Testis (tissue), 3 donors: ENCODE measurements around the gene FBXL19. TPM values are rescaled to one million over a fixed set of nuclear protein-coding genes. Genes with fewer than 3 reads are reported as not detected.

Experiments used
- DNase-seq: peaks from one replicate; pipeline ENCODE4 v3.0.0-alpha.2; 2019
- H3K27ac ChIP-seq, 2 donors: fragments of 200-600 bp; sonication (generic); one replicate each; pipeline ENCODE4 v1.5.1; 2019
- H3K27me3 ChIP-seq: fragments of 200-600 bp; sonication (generic); one replicate; pipeline ENCODE4 v1.5.1; 2019
- H3K36me3 ChIP-seq: fragments of 200-600 bp; sonication (generic); one replicate; pipeline ENCODE4 v1.5.1; 2017; ENCODE audit warnings: low read depth; ENCODE audit errors: missing control alignments
- H3K4me1 ChIP-seq: fragments of 200-600 bp; sonication (generic); one replicate; pipeline ENCODE4 v1.5.1; 2019
- H3K4me3 ChIP-seq, 2 donors: fragments of 200-600 bp; sonication (generic); one replicate each; pipeline ENCODE4 v1.5.1; 2017 to 2019
- H3K9me3 ChIP-seq: fragments of 200-600 bp; sonication (generic); one replicate; pipeline ENCODE4 v1.5.1; 2017
- CTCF ChIP-seq, 3 experiments: fragments of 450-650 bp in 2 of 3; fragments of 200-600 bp in 1 of 3; sonication (generic) in 1 of 3; IDR thresholded peaks; one replicate each; pipeline ENCODE4 v1.5.1; 2016 to 2019; ENCODE audit warnings: antibody characterized with exemption in 3 of 3, mild to moderate bottlenecking in 2 of 3, moderate library complexity in 1 of 3
- POLR2A ChIP-seq: fragments of 450-650 bp; IDR thresholded peaks from one replicate; pipeline ENCODE4 v1.6.1; 2017; ENCODE audit warnings: antibody characterized with exemption, mild to moderate bottlenecking, moderate library complexity
- WGBS, 2 donors: methylation state at CpG; one replicate each; pipeline ENCODE4 v1.1.5; 2018; 5-methylcytosine and 5-hydroxymethylcytosine counted together
- intact Hi-C: fragments of 100-400 bp; cut with DNase I; formaldehyde crosslinking; loops from one replicate; pipeline ENCODE4 v1.15.1; 2023; ENCODE audit warnings: low total_unique reads
- polyA plus RNA-seq: library from polyadenylated mRNA; stranded (reverse); fragments of 350-450 nt; fragmentation: Illumina TruSeq; extraction: RNeasy Lipid Tissue Mini Kit (QIAGEN cat#74804); gene quantifications from one replicate; pipeline ENCODE4 v1.2.3, GENCODE V29; 2014; ENCODE audit warnings: low read depth, low replicate concordance; ENCODE audit not compliant: insufficient read depth
- total RNA-seq, 2 donors: library from RNA; depleted of rRNA; stranded (reverse); fragments of >200 nt; gene quantifications; one replicate each; pipeline ENCODE4 v1.2.3, GENCODE V29; 2016

Gene FBXL19
- total and polyA plus RNA-seq, 3 donors from 2014 or later = 47.0 to 149 (median 142) TPM

DNA sequence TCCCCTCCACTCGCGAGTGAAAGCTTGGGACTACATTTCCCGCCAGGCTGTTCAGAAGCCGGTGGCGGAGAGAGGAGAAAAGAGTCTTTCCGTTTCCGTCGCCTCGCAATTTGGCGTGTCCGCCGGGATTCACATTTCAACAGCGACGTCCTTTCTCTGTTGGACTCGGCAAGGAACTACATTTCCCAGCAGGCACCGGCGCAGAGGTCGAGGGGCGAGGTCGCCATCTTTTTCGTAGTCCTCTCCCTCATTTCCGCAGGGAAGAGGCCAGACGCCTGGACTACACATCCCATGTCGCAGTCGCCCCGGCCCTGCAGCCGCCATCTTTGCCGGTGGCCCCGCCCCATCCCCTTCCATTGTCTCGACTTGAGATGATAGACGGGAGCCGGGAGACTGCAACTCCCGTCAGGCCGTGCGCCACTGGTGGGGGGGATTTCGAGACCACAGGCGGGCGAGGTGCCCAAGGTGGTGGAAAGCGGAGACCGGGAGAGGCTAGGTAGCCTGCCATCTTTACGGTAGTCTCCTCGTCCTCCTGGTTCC, 882 bp upstream of the FBXL19 start:
- TF ChIP-seq POLR2A (no peak), CTCF (IDR thresholded peaks at IDR 0.05) (no peak)
- DNase-seq = peak; percentile 100
- no peaks in the 10 kb centered on the region for H3K27me3 ChIP-seq
- H3K27ac ChIP-seq = peak overlapping the region; percentile 90 to 95
- H3K36me3 ChIP-seq = no peaks in the 10 kb centered on the region
- H3K9me3 ChIP-seq = no peaks in the 10 kb centered on the region
- peaks cover 10% of the 10 kb centered on the region for H3K4me1 ChIP-seq
- intact Hi-C loops = loop anchor here (5.0 kb wide), 1 partner anchor 75 kb away; no protein-coding TSS in a partner anchor
- H3K4me3 ChIP-seq = peak overlapping the region; percentile 78 to 87
- 0 to 2% methylated on average over 36 to 42 of the region's 42 CpGs for WGBS, 2 donors

GRCh38 chr16:30922960-30923535, 324 bp upstream of the FBXL19 start:
- peak; percentile 100 for DNase-seq
- peak overlapping the region; percentile 78 to 87 for H3K4me3 ChIP-seq
- TF ChIP-seq POLR2A = no peak
- no peak for TF ChIP-seq CTCF (IDR thresholded peaks at IDR 0.05)
- H3K4me1 ChIP-seq = peaks cover 12% of the 10 kb centered on the region
- WGBS, 2 donors = 0 to 1% methylated on average over 29 to 33 of the region's 33 CpGs
- no peaks in the 10 kb centered on the region for H3K9me3 ChIP-seq
- no peaks in the 10 kb centered on the region for H3K36me3 ChIP-seq
- intact Hi-C loops = loop anchor here (5.0 kb wide), 1 partner anchor 76 kb away; no protein-coding TSS in a partner anchor
- peak overlapping the region; percentile 90 to 95 for H3K27ac ChIP-seq
- no peaks in the 10 kb centered on the region for H3K27me3 ChIP-seq

GRCh38 chr16:30924076-30924912, 922 bp downstream of the FBXL19 start:
- WGBS, 2 donors = 2 to 10% methylated on average over 8 to 39 of the region's 53 CpGs
- no peak for DNase-seq
- Histone ChIP-seq H3K27me3 (no peaks in the 10 kb centered on the region), H3K4me1 (peaks cover 12% of the 10 kb centered on the region), H3K4me3 (peak overlapping the region; percentile 78 to 87), H3K27ac (peak overlapping the region; percentile 79 to 90), H3K36me3 (no peaks in the 10 kb centered on the region), H3K9me3 (no peaks in the 10 kb centered on the region)
- no peak for TF ChIP-seq POLR2A
- TF ChIP-seq CTCF (IDR thresholded peaks at IDR 0.05) = no peak
- intact Hi-C loops = loop anchor here (5.0 kb wide), 1 partner anchor 77 kb away; no protein-coding TSS in a partner anchor

- Histone ChIP-seq H3K36me3 (no peaks in the 10 kb centered on the region), H3K9me3 (no peaks in the 10 kb centered on the region), H3K4me1 (peaks cover 14% of the 10 kb centered on the region), H3K27me3 (no peaks in the 10 kb centered on the region), H3K4me3 (peak overlapping the region; percentile 78 to 87), H3K27ac (peak overlapping the region; percentile 79 to 90)
- intact Hi-C loops = loop anchor here (5.0 kb wide), 1 partner anchor 78 kb away; no protein-coding TSS in a partner anchor
- 40 to 66% methylated on average over 11 of the region's 11 CpGs for WGBS, 2 donors
- TF ChIP-seq POLR2A (no peak), CTCF (IDR thresholded peaks at IDR 0.05) (no peak)
- DNase-seq = no peak
Observed at GRCh38 chr16:30924913-30925631, 1.7 kb downstream of the FBXL19 start.
